DMS114 treated with DMSO at 0.1 percent for 48 hours (cell line): Measurements from ENCODE around the gene OTUB1.

Experiments
- DNase-seq: peaks from one replicate; lab custom pipeline; 2025; ENCODE audit not compliant: unreplicated experiment; lab: John Stamatoyannopoulos, UW

Gene OTUB1

GRCh38 chr11:64022125-64022784 lies 36.0 kb downstream of the OTUB1 start:
- no peak for DNase-seq

- DNase-seq, result no peak
These were observed 37.8 kb downstream of the OTUB1 start for GRCh38 chr11:64023712-64024710.

- no peak for DNase-seq
These were observed 39.0 kb downstream of the OTUB1 start for GRCh38 chr11:64025205-64025604.

- no peak for DNase-seq
These were observed 40.5 kb downstream of the OTUB1 start for GRCh38 chr11:64026575-64027205.

- DNase-seq, result no peak
These were observed 41.6 kb downstream of the OTUB1 start for GRCh38 chr11:64027651-64028397.

- peak; percentile 32 for DNase-seq
These were observed 42.3 kb downstream of the OTUB1 start for GRCh38 chr11:64028398-64029115.

- DNase-seq, result no peak
These were observed 43.5 kb downstream of the OTUB1 start for GRCh38 chr11:64029773-64030172.

GRCh38 chr11:64031001-64031400 lies 44.8 kb downstream of the OTUB1 start:
- DNase-seq, result no peak

- no peak for DNase-seq
These were observed 45.8 kb downstream of the OTUB1 start for GRCh38 chr11:64032050-64032449.

- no peak for DNase-seq
These were observed 48.2 kb downstream of the OTUB1 start for GRCh38 chr11:64034411-64034811.

GRCh38 chr11:64035081-64035524 lies 48.9 kb downstream of the OTUB1 start:
- no peak for DNase-seq

GRCh38 chr11:64035576-64035975 lies 49.3 kb downstream of the OTUB1 start, which contains the start of gene FLRT1:
Gene FLRT1, plus strand, starts transcription at chr11:64035931. Its CDS starts 80,337 bp downstream, at chr11:64116268.
- DNase-seq, result no peak

- DNase-seq, result no peak
These were observed 50.1 kb downstream of the OTUB1 start for GRCh38 chr11:64036087-64037026.

GRCh38 chr11:64037027-64037634 lies 50.9 kb downstream of the OTUB1 start:
- DNase-seq, result no peak

- DNase-seq, result no peak
These were observed 52.3 kb downstream of the OTUB1 start for GRCh38 chr11:64038500-64038899.

GRCh38 chr11:64039012-64039665 lies 52.9 kb downstream of the OTUB1 start:
- DNase-seq, result no peak

- no peak for DNase-seq
These were observed 54.6 kb downstream of the OTUB1 start for GRCh38 chr11:64040684-64041322.

- DNase-seq, result no peak
These were observed 55.6 kb downstream of the OTUB1 start for GRCh38 chr11:64041846-64042245.
